Measurements from ENCODE around the gene FASN.

The FASN gene

GRCh38 chr17:82101767-82102679, 4.0 kb upstream of the FASN start:
- DNase-seq (ENCODE audit: low read depth, low spot score), result no peak

- DNase-seq (ENCODE audit: low read depth, low spot score), result no peak
Measured at GRCh38 chr17:82101301-82101715, 3.3 kb upstream of the FASN start.

- no peak for DNase-seq (ENCODE audit: low read depth, low spot score)
Measured at GRCh38 chr17:82100502-82101298, 2.7 kb upstream of the FASN start.

- no peak for DNase-seq (ENCODE audit: low read depth, low spot score)
Measured at GRCh38 chr17:82098939-82099763, 1.1 kb upstream of the FASN start.

- no peak for DNase-seq (ENCODE audit: low read depth, low spot score)
Measured at GRCh38 chr17:82097919-82098168, 192 bp downstream of the FASN start.

- no peak for DNase-seq (ENCODE audit: low read depth, low spot score)
Measured at GRCh38 chr17:82097184-82097918, 685 bp downstream of the FASN start.

- no peak for DNase-seq (ENCODE audit: low read depth, low spot score)
Measured at GRCh38 chr17:82096709-82097183, 1.3 kb downstream of the FASN start.

- DNase-seq (ENCODE audit: low read depth, low spot score), result no peak
Measured at GRCh38 chr17:82095777-82096708, 2.0 kb downstream of the FASN start.

- DNase-seq (ENCODE audit: low read depth, low spot score), result no peak
Measured at GRCh38 chr17:82094931-82095776, 2.9 kb downstream of the FASN start.

- no peak for DNase-seq (ENCODE audit: low read depth, low spot score)
Measured at GRCh38 chr17:82092995-82093751, 4.9 kb downstream of the FASN start.

GRCh38 chr17:82092628-82092994, 5.4 kb downstream of the FASN start:
- no peak for DNase-seq (ENCODE audit: low read depth, low spot score)

GRCh38 chr17:82092094-82092586, 5.9 kb downstream of the FASN start:
- DNase-seq (ENCODE audit: low read depth, low spot score), result no peak

- DNase-seq (ENCODE audit: low read depth, low spot score), result no peak
Measured at GRCh38 chr17:82091264-82092066, 6.6 kb downstream of the FASN start.

GRCh38 chr17:82090549-82091263, 7.3 kb downstream of the FASN start:
- no peak for DNase-seq (ENCODE audit: low read depth, low spot score)

GRCh38 chr17:82089723-82090548, 8.1 kb downstream of the FASN start:
- DNase-seq (ENCODE audit: low read depth, low spot score), result no peak

Data from iPS DF 19.7 (cell line).